Calu3 (cell line): ENCODE data around the gene CMTM8. TPM values are rescaled to one million over a fixed set of nuclear protein-coding genes. Genes with fewer than 3 reads are reported as not detected.
A peak's percentile ranks its signal among the peaks of the same experiment; 100 is the strongest.

Source experiments
- BruUV-seq: library from RNA; stranded (reverse); fragments of 400-500 nt; replicated peaks from 2 replicates; lab custom pipeline; 2021; lab: Mats Ljungman, UMichigan
- CTCF ChIA-PET: fragments of 300-600 bp; sonication (Branson Sonifier 250); formaldehyde crosslinking; loops from one replicate; lab custom pipeline; 2022; ENCODE audit warnings: antibody characterized with exemption; lab: Charles Lee
- DNase-seq: peaks from one replicate; pipeline ENCODE4 v3.0.0; 2022
- H3K27ac Mint-ChIP-seq: one replicate; pipeline ENCODE4 v1.8.0; 2022; ENCODE audit warnings: mixed read lengths; ENCODE audit not compliant: unreplicated experiment
- H3K27me3 Mint-ChIP-seq: one replicate; pipeline ENCODE4 v1.8.0; 2022; ENCODE audit warnings: mixed read lengths; ENCODE audit not compliant: unreplicated experiment
- H3K36me3 Mint-ChIP-seq: one replicate; pipeline ENCODE4 v1.8.0; 2022; ENCODE audit warnings: mild to moderate bottlenecking, moderate library complexity, mixed read lengths; ENCODE audit not compliant: insufficient read depth, unreplicated experiment
- H3K4me1 Mint-ChIP-seq: one replicate; pipeline ENCODE4 v1.8.0; 2022; ENCODE audit warnings: mild to moderate bottlenecking, low read depth, mixed read lengths; ENCODE audit not compliant: unreplicated experiment
- H3K4me3 Mint-ChIP-seq: one replicate; pipeline ENCODE4 v1.8.0; 2022; ENCODE audit warnings: mild to moderate bottlenecking, low read depth, moderate library complexity, mixed read lengths; ENCODE audit not compliant: unreplicated experiment
- H3K9me3 Mint-ChIP-seq: one replicate; pipeline ENCODE4 v1.8.0; 2022; ENCODE audit warnings: low read depth, mixed read lengths; ENCODE audit not compliant: unreplicated experiment
- intact Hi-C: fragments of 100-400 bp; cut with micrococcal nuclease; formaldehyde crosslinking; loops from one replicate; pipeline ENCODE4 v1.10.0; 2022; ENCODE audit not compliant: unreplicated experiment
- total RNA-seq: library from RNA; stranded (reverse); gene quantifications from 2 replicates; pipeline ENCODE4 v1.2.3, GENCODE V29; 2022
- TF ChIP-seq, protein P1 (sequence below): fragments of 200-600 bp; IDR thresholded peaks from one replicate; pipeline ENCODE4 v1.8.0; 2022; ENCODE audit warnings: antibody characterized with exemption; ENCODE audit not compliant: unreplicated experiment

The CMTM8 gene
- total RNA-seq, 1 experiment from 2014 or later, result 19.0 TPM

DNA sequence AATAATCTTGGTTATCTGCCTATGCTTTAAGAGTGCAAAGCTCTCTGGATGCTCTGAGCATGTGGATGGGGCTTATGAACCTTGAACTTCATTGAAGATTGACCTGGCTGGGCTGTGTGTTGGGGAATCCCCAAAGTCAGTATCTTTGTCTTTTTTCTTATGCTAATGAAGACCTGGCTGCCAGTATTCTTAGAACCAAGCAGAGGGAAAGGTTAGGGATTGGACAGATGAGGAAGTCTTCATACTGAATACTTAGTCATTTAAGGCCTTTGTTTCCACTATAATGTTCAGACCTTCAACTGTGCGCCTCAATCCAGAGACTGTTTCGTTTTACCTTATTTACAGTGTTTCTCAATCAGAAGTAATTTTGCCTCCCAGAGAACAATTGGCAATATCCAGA lies 110.7 kb downstream of the CMTM8 start:
- peaks cover 17% of the 10 kb centered on the region for H3K4me1 Mint-ChIP-seq
- H3K36me3 Mint-ChIP-seq, result no peaks in the 10 kb centered on the region
- BruUV-seq, result no TSS peak
- H3K27ac Mint-ChIP-seq, result no peak overlapping the region
- intact Hi-C loops, result no loop called here
- TF ChIP-seq, protein P1, sequence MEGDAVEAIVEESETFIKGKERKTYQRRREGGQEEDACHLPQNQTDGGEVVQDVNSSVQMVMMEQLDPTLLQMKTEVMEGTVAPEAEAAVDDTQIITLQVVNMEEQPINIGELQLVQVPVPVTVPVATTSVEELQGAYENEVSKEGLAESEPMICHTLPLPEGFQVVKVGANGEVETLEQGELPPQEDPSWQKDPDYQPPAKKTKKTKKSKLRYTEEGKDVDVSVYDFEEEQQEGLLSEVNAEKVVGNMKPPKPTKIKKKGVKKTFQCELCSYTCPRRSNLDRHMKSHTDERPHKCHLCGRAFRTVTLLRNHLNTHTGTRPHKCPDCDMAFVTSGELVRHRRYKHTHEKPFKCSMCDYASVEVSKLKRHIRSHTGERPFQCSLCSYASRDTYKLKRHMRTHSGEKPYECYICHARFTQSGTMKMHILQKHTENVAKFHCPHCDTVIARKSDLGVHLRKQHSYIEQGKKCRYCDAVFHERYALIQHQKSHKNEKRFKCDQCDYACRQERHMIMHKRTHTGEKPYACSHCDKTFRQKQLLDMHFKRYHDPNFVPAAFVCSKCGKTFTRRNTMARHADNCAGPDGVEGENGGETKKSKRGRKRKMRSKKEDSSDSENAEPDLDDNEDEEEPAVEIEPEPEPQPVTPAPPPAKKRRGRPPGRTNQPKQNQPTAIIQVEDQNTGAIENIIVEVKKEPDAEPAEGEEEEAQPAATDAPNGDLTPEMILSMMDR, result no peak
- H3K4me3 Mint-ChIP-seq, result no peak overlapping the region
- CTCF ChIA-PET, result no interaction called here
- H3K27me3 Mint-ChIP-seq, result no peaks in the 10 kb centered on the region
- no peak for DNase-seq
- H3K9me3 Mint-ChIP-seq, result no peaks in the 10 kb centered on the region

DNA sequence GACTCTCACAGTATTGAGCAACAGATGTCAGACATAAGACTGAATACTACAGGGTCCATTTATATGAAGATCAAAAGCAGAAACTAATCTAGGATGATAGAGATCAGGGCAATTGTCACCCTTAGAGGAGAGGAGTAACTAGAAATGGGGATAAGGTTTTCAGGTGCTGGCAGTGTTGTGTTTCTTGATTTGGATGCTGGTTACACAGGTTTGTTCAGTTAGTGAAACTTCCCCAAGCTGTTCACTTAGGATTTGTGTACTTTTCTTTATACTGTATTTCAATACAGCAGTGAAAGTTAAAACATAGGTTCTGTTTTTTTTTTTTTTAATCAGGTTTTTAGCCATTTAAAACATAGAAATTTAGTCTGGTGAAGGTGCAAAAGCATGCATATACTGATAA lies 114.1 kb downstream of the CMTM8 start:
- TF ChIP-seq, protein P1, result no peak
- no peaks in the 10 kb centered on the region for H3K36me3 Mint-ChIP-seq
- intact Hi-C loops, result no loop called here
- CTCF ChIA-PET, result interaction anchor here (0.6 to 1.0 kb wide), 3 partner anchors 13 to 175 kb away, joined by 3 to 4 read pairs (median 4); no protein-coding TSS in a partner anchor
- peaks cover 38% of the 10 kb centered on the region for H3K4me1 Mint-ChIP-seq
- no peak for DNase-seq
- no peak overlapping the region for H3K4me3 Mint-ChIP-seq
- H3K27ac Mint-ChIP-seq, result no peak overlapping the region
- no peaks in the 10 kb centered on the region for H3K27me3 Mint-ChIP-seq
- BruUV-seq, result no TSS peak
- no peaks in the 10 kb centered on the region for H3K9me3 Mint-ChIP-seq

DNA sequence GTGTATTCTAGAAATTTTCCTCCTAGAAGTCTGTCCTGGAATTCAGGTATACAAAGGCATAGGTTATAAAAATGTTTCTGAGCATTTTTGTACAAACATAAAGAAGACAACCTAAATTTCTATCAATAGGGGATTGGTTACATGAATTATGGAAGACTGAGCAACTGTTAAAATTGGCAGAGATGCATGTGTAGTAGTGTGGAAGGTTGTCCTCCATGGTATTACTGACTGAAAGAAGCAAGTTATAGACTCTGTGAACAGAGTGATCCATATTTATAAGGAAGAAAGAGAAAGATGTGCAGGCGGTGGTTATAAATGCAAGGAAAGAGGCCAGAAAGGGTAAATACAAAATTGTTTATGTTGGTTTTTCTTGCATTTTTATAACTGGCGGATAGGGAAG lies 114.9 kb downstream of the CMTM8 start:
- Mint-ChIP-seq H3K27me3 (no peaks in the 10 kb centered on the region), H3K27ac (no peak overlapping the region), H3K4me3 (no peak overlapping the region), H3K4me1 (peaks cover 38% of the 10 kb centered on the region), H3K9me3 (no peaks in the 10 kb centered on the region), H3K36me3 (no peaks in the 10 kb centered on the region)
- no peak for DNase-seq
- BruUV-seq, result no TSS peak
- CTCF ChIA-PET, result interaction anchor here (0.6 kb wide), 1 partner anchor 40 kb away, joined by 4 read pairs; no protein-coding TSS in a partner anchor
- TF ChIP-seq, protein P1, result no peak
- intact Hi-C loops, result no loop called here

DNA sequence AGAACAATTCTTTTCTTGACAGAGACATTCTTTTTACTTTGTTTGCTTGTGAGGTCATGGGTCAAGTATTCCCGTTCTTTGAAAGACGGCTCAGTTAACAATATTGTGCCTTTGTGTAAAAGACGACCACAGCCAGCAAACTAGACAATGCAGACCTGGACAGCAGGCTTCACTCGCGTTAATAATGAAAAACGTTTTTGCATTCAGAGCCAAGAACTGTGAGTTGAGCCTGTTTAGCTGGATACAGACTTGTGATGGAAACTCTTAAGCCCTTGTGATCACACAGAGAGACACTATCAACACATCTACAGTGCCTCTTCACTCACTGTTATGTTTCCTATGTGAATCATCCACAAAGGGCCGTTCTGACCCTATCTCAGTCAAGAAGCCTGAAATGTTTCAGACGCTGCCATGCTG lies 115.9 kb downstream of the CMTM8 start:
- Mint-ChIP-seq H3K27ac (no peak overlapping the region), H3K4me1 (peaks cover 47% of the 10 kb centered on the region), H3K9me3 (no peaks in the 10 kb centered on the region), H3K4me3 (no peak overlapping the region), H3K36me3 (no peaks in the 10 kb centered on the region), H3K27me3 (no peaks in the 10 kb centered on the region)
- no TSS peak for BruUV-seq
- CTCF ChIA-PET, result no interaction called here
- intact Hi-C loops, result no loop called here
- DNase-seq, result peak; percentile 6
- TF ChIP-seq, protein P1, result no peak
